ENCODE measurements around the gene EHMT1.

DNA sequence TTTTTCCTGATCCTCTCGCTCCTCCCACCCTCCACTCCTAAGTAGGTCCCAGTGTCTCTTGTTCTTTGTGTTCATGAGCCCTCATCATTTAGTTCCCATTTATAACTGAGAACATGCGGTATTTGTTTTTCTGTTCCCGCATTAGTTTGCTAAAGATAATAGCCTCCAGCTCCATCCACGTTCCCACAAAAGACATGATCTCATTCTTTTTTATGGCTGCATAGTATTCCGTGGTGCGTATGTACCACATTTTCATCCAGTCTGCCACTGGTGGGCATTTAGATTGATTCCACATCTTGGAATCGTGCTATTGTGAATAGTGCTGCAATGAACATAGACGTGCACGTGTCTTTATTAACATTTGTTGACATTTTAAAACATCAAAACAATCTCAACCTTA, 224.6 kb downstream of the EHMT1 start:
- TF ChIP-seq POLR2AphosphoS5 (IDR thresholded peaks at IDR 0.05; ENCODE audit: borderline replicate concordance, low read depth, low read length) (no peak), EZH2 (IDR thresholded peaks at IDR 0.05) (no peak)
